ENCODE measurements around the gene ARID1B. TPM values are rescaled to one million over a fixed set of nuclear protein-coding genes. Genes with fewer than 3 reads are reported as not detected.

The ARID1B gene
- total and polyA plus RNA-seq, 10 of the 15 experiments (the other 5 are each of a cell fraction or from before 2014, with no cell fraction given) = 24.7 to 133 (median 54.6) TPM

DNA sequence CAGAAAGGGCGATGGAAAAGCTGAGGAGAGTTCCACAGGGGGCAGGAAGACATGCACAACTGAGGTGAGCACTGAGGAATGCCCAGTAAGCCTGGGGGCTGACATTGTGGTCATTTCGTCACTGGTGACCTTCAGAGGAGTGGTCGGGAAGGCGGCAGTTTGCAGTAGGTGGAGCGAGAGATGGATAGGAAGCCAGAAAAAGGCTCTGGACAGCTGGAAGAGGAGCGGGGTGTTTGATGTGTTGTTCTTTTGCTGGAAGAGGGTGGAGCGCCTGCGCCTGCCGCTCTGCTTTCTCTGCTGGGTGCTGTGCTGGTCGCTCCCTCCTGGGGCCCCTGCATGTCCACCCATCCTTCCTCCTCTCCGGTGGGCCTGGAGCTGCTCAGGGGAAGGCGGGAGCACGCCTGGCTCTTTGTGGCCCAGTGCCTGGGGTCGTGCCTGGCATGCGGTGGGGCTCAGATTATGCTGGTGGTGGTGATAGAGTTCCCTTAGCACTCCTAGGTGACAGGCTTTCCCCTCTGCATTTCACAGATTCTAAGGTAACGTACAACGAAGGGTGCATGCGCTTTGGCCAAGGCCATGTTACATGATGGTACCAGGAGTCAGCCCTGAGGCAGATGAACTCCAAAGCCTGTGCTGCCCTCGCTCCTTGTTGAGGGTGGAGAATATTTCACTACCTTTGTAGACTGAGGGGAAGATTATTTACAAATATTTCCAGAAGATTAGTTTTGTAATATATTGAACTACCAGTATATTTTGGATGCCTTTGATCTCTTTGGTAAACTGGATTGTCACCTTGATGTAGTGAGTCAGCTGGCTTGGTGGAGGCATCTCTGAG lies 20.9 kb downstream of the ARID1B start:
- Histone ChIP-seq H3K4me2 (ENCODE audit: control insufficient read depth, insufficient read depth) (no peak overlapping the region), H3K4me3 (no peak overlapping the region), H3K4me1 (ENCODE audit: control insufficient read depth, insufficient read depth, low read length) (peaks cover 26% of the 10 kb centered on the region), H3K27me3 (replicated peaks in 1 of 2; ENCODE audit: control insufficient read depth in 2 of 2, insufficient read depth in 2 of 2, low read length in 1 of 2) (no peaks in the 10 kb centered on the region), H2AFZ (ENCODE audit: control insufficient read depth, low read depth, low read length) (no peak overlapping the region), H3K36me3 (ENCODE audit: control insufficient read depth in 2 of 2, insufficient read depth in 2 of 2, low read length in 1 of 2) (peaks cover 10 to 14% of the 10 kb centered on the region in 2 experiments; a peak in 3 of 4 replicates), H3K27ac (ENCODE audit: control insufficient read depth, insufficient read depth) (no peak overlapping the region), H3K79me2 (ENCODE audit: control insufficient read depth, insufficient read depth, low read length) (peaks cover 99% of the 10 kb centered on the region), H3K9me3 (replicated peaks; ENCODE audit: control insufficient read depth, insufficient read depth, low read length) (no peaks in the 10 kb centered on the region), H4K20me1 (ENCODE audit: control insufficient read depth, insufficient read depth) (peaks cover 8% of the 10 kb centered on the region), H3K9ac (ENCODE audit: control insufficient read depth, insufficient read depth, low read length) (no peak overlapping the region)
- no peak for DNase-seq (ENCODE audit: low read depth, low spot score)
- in situ Hi-C loops (cut with MboI) = no loop called here
- ChIA-PET SMC1A (ENCODE audit: uncharacterized antibody, unreplicated experiment) (interaction anchor here (5.1 kb wide), 1 partner anchor 8 kb away, joined by 23 read pairs; no protein-coding TSS in a partner anchor), CTCF (no interaction called here), RAD21 (ENCODE audit: unreplicated experiment) (interaction anchor here (0.8 kb wide), 1 partner anchor 45 kb away, joined by 3 read pairs; no protein-coding TSS in a partner anchor), POLR2A (no interaction called here)
- ATAC-seq = no peak
- peak; percentile 41 for TF ChIP-seq POLR2A (IDR thresholded peaks at IDR 0.05; ENCODE audit: low read depth, low read length)
- TF ChIP-seq, protein P1, sequence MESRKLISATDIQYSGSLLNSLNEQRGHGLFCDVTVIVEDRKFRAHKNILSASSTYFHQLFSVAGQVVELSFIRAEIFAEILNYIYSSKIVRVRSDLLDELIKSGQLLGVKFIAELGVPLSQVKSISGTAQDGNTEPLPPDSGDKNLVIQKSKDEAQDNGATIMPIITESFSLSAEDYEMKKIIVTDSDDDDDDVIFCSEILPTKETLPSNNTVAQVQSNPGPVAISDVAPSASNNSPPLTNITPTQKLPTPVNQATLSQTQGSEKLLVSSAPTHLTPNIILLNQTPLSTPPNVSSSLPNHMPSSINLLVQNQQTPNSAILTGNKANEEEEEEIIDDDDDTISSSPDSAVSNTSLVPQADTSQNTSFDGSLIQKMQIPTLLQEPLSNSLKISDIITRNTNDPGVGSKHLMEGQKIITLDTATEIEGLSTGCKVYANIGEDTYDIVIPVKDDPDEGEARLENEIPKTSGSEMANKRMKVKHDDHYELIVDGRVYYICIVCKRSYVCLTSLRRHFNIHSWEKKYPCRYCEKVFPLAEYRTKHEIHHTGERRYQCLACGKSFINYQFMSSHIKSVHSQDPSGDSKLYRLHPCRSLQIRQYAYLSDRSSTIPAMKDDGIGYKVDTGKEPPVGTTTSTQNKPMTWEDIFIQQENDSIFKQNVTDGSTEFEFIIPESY (IDR thresholded peaks at IDR 0.05) = no peak
- no TSS peak for BruUV-seq (replicated peaks)
- FAIRE-seq = no peak
- intact Hi-C loops (cut with micrococcal nuclease; ENCODE audit: unreplicated experiment) = no loop called here
- 99% methylated on average over 16 of the region's 19 CpGs for WGBS (ENCODE audit: insufficient coverage, insufficient replicate concordance, low lambda C conversion rate, missing lambda C conversion rate)

GRCh38 chr6:156801712-156802111 lies 24.5 kb downstream of the ARID1B start:
- H3K36me3 ChIP-seq (ENCODE audit: control insufficient read depth in 2 of 2, insufficient read depth in 2 of 2, low read length in 1 of 2) = peaks cover 12 to 14% of the 10 kb centered on the region in 2 experiments
- RAD21 ChIA-PET (ENCODE audit: unreplicated experiment) = interaction anchor here (1.0 to 1.4 kb wide), 2 partner anchors 83 to 236 kb away, joined by 3 read pairs; no protein-coding TSS in a partner anchor
- H3K27me3 ChIP-seq (replicated peaks in 1 of 2; ENCODE audit: control insufficient read depth in 2 of 2, insufficient read depth in 2 of 2, low read length in 1 of 2) = no peaks in the 10 kb centered on the region
- DNase-seq (ENCODE audit: low read depth, low spot score) (no peak), FAIRE-seq (no peak), ATAC-seq (no peak)
- H2AFZ ChIP-seq (ENCODE audit: control insufficient read depth, low read depth, low read length) = no peak overlapping the region
- POLR2A ChIA-PET = interaction anchor here (0.7 to 0.8 kb wide), 3 partner anchors 31 to 82 kb away, joined by 3 read pairs; no protein-coding TSS in a partner anchor
- CTCF ChIA-PET = no interaction called here
- H3K27ac ChIP-seq (ENCODE audit: control insufficient read depth, insufficient read depth) = no peak overlapping the region
- H3K4me1 ChIP-seq (ENCODE audit: control insufficient read depth, insufficient read depth, low read length) = no peaks in the 10 kb centered on the region
- SMC1A ChIA-PET (ENCODE audit: uncharacterized antibody, unreplicated experiment) = interaction anchor here (0.8 to 1.8 kb wide), 5 partner anchors 10 to 21 kb away, joined by 4 to 8 read pairs (median 5); no protein-coding TSS in a partner anchor
- H3K4me2 ChIP-seq (ENCODE audit: control insufficient read depth, insufficient read depth) = no peak overlapping the region
- no peak overlapping the region for H3K9ac ChIP-seq (ENCODE audit: control insufficient read depth, insufficient read depth, low read length)
- peaks cover 8% of the 10 kb centered on the region for H4K20me1 ChIP-seq (ENCODE audit: control insufficient read depth, insufficient read depth)
- peaks cover 98% of the 10 kb centered on the region for H3K79me2 ChIP-seq (ENCODE audit: control insufficient read depth, insufficient read depth, low read length)
- WGBS (ENCODE audit: insufficient coverage, insufficient replicate concordance, low lambda C conversion rate, missing lambda C conversion rate) = 68% methylated on average over 6 of the region's 6 CpGs
- no peak overlapping the region for H3K4me3 ChIP-seq
- BruUV-seq (replicated peaks) = no TSS peak
- H3K9me3 ChIP-seq (replicated peaks; ENCODE audit: control insufficient read depth, insufficient read depth, low read length) = peaks cover 2% of the 10 kb centered on the region; the same call in 1 of the 3 replicates
- in situ Hi-C loops (cut with MboI) (no loop called here), intact Hi-C loops (cut with micrococcal nuclease; ENCODE audit: unreplicated experiment) (no loop called here)
- TF ChIP-seq RB1 (IDR thresholded peaks at IDR 0.05; ENCODE audit: borderline replicate concordance) (no peak), BACH1 (IDR thresholded peaks at IDR 0.05; ENCODE audit: borderline replicate concordance) (no peak), ZBTB11 (CRISPR knock-in tag; IDR thresholded peaks at IDR 0.05) (no peak), HDGF (IDR thresholded peaks at IDR 0.05) (no peak), RUNX3 (IDR thresholded peaks at IDR 0.05; ENCODE audit: low read length) (no peak), BHLHE40 (IDR thresholded peaks at IDR 0.05; ENCODE audit: borderline replicate concordance in 1 of 2, low read depth in 2 of 2, low read length in 1 of 2) (no peak), SMAD1 (IDR thresholded peaks at IDR 0.05; ENCODE audit: low read depth, partially characterized antibody) (no peak), HCFC1 (IDR thresholded peaks at IDR 0.05; ENCODE audit: low read length) (no peak), NBN (IDR thresholded peaks at IDR 0.05) (no peak), ZNF622 (IDR thresholded peaks at IDR 0.05) (no peak)

All from GM12878 (cell line).